ENCODE results near the gene PRPF38A.

Gene PRPF38A

DNA sequence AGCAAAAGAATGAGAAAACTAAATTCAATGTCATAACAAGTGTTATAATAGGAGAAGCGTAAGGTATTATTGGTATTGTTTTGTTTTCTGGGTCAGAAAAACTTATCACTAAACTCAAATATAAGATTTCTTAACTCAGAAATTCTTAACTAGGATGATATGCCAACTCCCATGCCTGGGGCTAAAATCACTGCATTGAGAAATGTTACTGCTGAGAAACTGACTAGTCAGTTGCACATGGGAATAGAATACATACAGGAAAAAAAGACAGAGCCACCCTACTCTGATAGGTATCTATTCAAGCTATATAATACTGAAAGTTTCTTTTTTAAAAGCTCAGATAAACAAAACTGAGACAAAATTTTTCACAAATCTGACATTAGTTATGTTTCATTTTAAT is 56.3 kb downstream of the PRPF38A start:
- no peak for DNase-seq (ENCODE audit: low read depth, low spot score)

DNA sequence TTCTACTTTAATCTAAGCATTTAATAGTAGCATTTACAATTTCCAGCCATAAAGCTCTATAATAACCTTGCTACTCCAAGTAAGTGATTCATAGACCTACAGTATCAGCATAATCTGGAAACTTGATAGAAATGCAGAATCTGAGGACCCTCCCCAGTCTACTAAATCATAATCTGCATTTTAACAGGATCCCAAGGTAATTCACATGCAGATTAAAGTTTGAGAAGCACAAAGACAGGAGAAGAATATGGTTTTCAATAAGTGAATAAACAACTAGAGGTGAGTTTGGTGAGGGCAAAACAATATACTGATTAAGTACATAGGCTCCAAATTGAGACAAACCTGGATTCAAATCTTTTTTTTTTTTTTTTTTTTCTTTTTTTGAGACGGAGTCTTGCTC is 57.4 kb downstream of the PRPF38A start:
- DNase-seq (ENCODE audit: low read depth, low spot score) = no peak

DNA sequence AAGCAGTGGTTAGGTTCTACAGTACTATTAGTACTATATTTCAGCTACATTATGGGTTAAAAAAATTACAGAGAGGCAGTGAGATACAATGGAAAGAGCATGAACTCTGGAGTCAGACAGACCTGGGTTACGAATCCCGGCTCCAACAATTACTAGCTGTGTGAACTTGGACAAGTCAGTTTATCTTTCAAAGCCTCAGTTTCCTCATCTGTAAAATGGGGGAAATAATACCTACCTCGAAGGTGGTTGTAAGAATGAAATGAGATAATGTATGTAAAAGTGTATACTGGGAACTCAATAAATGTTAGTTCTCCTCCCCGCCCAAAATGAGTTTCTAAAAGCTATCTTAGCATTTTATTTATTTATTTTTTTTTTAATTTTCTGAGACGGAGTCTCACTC is 59.5 kb downstream of the PRPF38A start:
- DNase-seq (ENCODE audit: low read depth, low spot score) = no peak

- DNase-seq (ENCODE audit: low read depth, low spot score) = no peak
Observed at GRCh38 chr1:52469108-52469507, 64.7 kb downstream of the PRPF38A start.
